Measurements from ENCODE around the gene DCLK1.

DCLK1 gene

DNA sequence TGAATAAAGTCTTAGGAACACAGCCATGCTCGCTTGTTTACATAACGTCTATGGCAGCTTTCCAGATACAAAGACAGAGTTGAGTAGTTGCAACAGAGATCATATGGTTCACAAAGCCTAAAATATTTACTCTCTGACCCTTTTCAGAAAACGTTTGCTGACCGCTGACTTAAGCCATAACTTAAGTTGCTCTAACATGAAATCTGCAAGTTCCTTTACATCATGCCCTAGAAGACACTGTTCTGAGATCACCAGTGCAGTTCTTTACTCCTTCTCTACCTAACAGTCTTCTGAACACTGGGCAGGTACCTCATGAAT, 166.4 kb downstream of the DCLK1 start:
- Histone ChIP-seq H3K4me3 (ENCODE audit: low read depth in 1 of 5, low read length in 5 of 5) (no peak overlapping the region), H3K27ac (ENCODE audit: low read depth, low read length) (peak overlapping the region; percentile 85), H3K9ac (ENCODE audit: low read length in 5 of 5) (peak overlapping the region in 2 of 5 donors; percentile 5 to 49), H3K9me3 (ENCODE audit: control insufficient read depth in 5 of 5, low read length in 5 of 5) (peaks cover 0 to 4% (median 0%) of the 10 kb centered on the region in 5 donors), H3K36me3 (ENCODE audit: control insufficient read depth in 5 of 5, insufficient read depth in 5 of 5, low read length in 5 of 5) (no peaks in the 10 kb centered on the region), H3K4me1 (ENCODE audit: control insufficient read depth in 5 of 5, insufficient read depth in 5 of 5, low read length in 5 of 5) (peaks cover 8 to 30% (median 21%) of the 10 kb centered on the region in 5 donors), H3K27me3 (ENCODE audit: control insufficient read depth in 5 of 5, insufficient read depth in 4 of 5, low read length in 5 of 5) (no peaks in the 10 kb centered on the region)

DNA sequence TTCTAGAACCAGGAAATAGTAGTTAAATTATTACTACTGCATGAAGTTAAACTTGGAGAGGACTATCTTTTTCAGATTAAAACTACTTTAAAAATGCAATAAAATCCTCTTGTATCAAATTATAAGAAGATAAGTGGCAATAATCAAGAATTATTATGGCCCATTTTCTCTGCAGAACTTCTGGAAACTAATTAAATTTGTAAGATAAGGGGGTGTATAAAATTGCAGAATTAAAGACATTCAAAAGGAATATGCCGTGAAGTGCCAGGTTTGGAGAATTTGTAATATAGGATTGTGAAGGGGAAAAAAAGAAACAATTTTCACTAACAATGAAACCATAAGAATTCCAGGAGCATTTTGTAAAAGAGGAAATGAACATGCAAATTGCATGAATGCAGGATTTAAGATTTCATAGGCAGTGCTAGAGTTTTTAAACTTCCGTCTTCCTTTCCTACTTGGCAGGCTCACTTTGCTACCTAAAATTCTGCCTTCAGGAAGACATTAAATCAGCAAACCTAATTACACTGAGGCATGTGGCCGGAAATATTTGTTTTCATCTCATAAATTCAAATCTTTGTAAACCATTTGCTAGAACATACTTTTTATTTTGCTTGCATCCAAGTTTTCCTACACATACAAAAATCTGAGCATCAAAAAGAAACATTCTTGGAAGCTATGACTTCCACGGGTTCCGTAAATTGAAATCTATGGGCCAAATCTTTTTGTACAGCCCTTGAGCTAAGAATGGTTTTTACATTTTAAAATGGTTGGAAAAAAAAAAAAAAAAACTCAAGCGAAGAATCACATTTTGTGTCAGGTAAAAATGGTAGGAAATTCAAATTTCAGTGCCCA, 166.9 kb downstream of the DCLK1 start:
- Histone ChIP-seq H3K4me1 (ENCODE audit: control insufficient read depth in 5 of 5, insufficient read depth in 5 of 5, low read length in 5 of 5) (peaks cover 8 to 34% (median 27%) of the 10 kb centered on the region in 5 donors), H3K9ac (ENCODE audit: low read length in 5 of 5) (peak overlapping the region in 1 of 5 donors; percentile 5), H3K36me3 (ENCODE audit: control insufficient read depth in 5 of 5, insufficient read depth in 5 of 5, low read length in 5 of 5) (no peaks in the 10 kb centered on the region), H3K27me3 (ENCODE audit: control insufficient read depth in 5 of 5, insufficient read depth in 4 of 5, low read length in 5 of 5) (no peaks in the 10 kb centered on the region), H3K9me3 (ENCODE audit: control insufficient read depth in 5 of 5, low read length in 5 of 5) (peaks cover 0 to under 1% (median 0%) of the 10 kb centered on the region in 5 donors), H3K4me3 (ENCODE audit: low read depth in 1 of 5, low read length in 5 of 5) (peak overlapping the region in 1 of 5 donors; percentile 19), H3K27ac (ENCODE audit: low read depth, low read length) (peak overlapping the region; percentile 85)

DNA sequence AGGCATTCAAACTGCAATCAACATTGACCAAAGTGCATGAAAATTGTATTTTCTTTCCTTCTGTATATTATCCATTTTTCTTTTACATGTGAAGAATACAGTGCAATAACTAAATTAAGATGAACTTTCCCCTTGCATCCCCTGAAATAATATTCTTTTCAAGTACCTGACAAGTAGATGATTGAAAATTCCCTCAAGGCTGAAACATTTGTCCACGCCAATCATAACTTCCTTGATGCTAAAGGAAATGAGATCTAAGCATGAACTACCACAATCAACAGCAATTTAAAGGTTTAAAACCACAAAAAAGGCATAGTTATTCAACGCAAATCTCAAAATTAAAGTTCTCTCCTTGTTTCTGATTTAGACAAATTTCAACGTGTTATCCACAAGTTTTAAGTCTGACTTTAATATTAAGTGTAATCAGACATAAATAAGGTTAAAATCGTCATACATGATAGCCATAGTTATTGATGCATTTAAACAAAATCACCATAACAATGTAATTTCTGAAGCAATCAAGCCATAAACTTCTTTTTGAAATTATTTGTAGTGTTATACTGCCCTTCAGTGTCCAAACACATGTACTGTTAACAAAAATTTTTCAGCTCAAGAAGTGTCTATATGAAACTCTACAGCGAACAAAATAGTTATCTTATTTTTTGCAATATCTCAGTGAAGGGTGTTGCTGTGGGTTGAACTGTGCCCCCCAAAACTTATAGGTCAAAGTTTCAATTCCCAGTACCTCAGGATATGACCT, 169.5 kb downstream of the DCLK1 start:
- no peaks in the 10 kb centered on the region for H3K27me3 ChIP-seq (ENCODE audit: control insufficient read depth in 5 of 5, insufficient read depth in 4 of 5, low read length in 5 of 5)
- H3K9me3 ChIP-seq (ENCODE audit: control insufficient read depth in 5 of 5, low read length in 5 of 5) = no peaks in the 10 kb centered on the region
- H3K36me3 ChIP-seq (ENCODE audit: control insufficient read depth in 5 of 5, insufficient read depth in 5 of 5, low read length in 5 of 5) = no peaks in the 10 kb centered on the region
- no peak overlapping the region for H3K9ac ChIP-seq (ENCODE audit: low read length in 5 of 5)
- H3K4me1 ChIP-seq (ENCODE audit: control insufficient read depth in 5 of 5, insufficient read depth in 5 of 5, low read length in 5 of 5) = peaks cover 9 to 54% (median 37%) of the 10 kb centered on the region in 5 donors
- H3K27ac ChIP-seq (ENCODE audit: low read depth, low read length) = peak overlapping the region; percentile 59
- H3K4me3 ChIP-seq (ENCODE audit: low read depth in 1 of 5, low read length in 5 of 5) = no peak overlapping the region

DNA sequence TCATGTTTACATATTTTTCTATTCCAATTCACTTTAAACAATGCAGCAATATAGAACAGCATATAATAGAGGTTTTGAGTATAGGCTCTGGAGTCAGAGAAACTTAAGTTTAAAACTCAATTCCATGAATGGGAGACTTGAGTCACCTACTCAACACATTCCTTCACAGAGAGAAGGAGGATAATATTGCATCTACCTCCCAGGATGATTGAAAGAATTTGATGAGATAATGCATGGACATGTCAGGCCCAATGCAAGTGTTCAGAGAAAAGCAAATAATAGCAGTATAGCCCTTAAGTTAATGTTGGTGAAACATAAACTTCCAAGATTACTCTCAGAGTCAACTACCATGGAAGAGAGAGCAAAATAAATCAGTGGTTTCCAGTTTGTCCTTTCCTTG, 170.2 kb downstream of the DCLK1 start:
- Histone ChIP-seq H3K4me1 (ENCODE audit: control insufficient read depth in 5 of 5, insufficient read depth in 5 of 5, low read length in 5 of 5) (peaks cover 8 to 54% (median 37%) of the 10 kb centered on the region in 5 donors), H3K27ac (ENCODE audit: low read depth, low read length) (peak overlapping the region; percentile 59), H3K36me3 (ENCODE audit: control insufficient read depth in 5 of 5, insufficient read depth in 5 of 5, low read length in 5 of 5) (no peaks in the 10 kb centered on the region), H3K9ac (ENCODE audit: low read length in 5 of 5) (no peak overlapping the region), H3K27me3 (ENCODE audit: control insufficient read depth in 5 of 5, insufficient read depth in 4 of 5, low read length in 5 of 5) (no peaks in the 10 kb centered on the region), H3K4me3 (ENCODE audit: low read depth in 1 of 5, low read length in 5 of 5) (no peak overlapping the region), H3K9me3 (ENCODE audit: control insufficient read depth in 5 of 5, low read length in 5 of 5) (no peaks in the 10 kb centered on the region)

DNA sequence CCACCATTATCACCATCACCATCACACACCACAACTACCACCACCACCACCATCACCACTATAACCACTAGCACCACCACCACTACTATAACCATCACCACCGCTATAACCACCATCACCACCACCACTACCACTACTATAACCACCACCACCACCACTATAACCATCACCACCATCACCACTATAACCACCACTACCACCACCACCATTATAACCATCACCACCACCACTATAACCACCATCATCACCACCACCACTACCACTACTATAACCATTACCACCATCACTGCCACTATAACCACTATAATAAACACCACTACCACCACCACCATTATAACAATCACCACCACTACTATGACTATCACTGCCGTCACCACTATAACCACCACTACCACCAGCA, 173.2 kb downstream of the DCLK1 start:
- no peak overlapping the region for H3K4me3 ChIP-seq (ENCODE audit: low read depth in 1 of 5, low read length in 5 of 5)
- no peaks in the 10 kb centered on the region for H3K9me3 ChIP-seq (ENCODE audit: control insufficient read depth in 5 of 5, low read length in 5 of 5)
- no peaks in the 10 kb centered on the region for H3K36me3 ChIP-seq (ENCODE audit: control insufficient read depth in 5 of 5, insufficient read depth in 5 of 5, low read length in 5 of 5)
- H3K27me3 ChIP-seq (ENCODE audit: control insufficient read depth in 5 of 5, insufficient read depth in 4 of 5, low read length in 5 of 5) = no peaks in the 10 kb centered on the region
- peaks cover 2 to 41% (median 23%) of the 10 kb centered on the region in 5 donors for H3K4me1 ChIP-seq (ENCODE audit: control insufficient read depth in 5 of 5, insufficient read depth in 5 of 5, low read length in 5 of 5)
- H3K27ac ChIP-seq (ENCODE audit: low read depth, low read length) = peak overlapping the region; percentile 47
- H3K9ac ChIP-seq (ENCODE audit: low read length in 5 of 5) = no peak overlapping the region

DNA sequence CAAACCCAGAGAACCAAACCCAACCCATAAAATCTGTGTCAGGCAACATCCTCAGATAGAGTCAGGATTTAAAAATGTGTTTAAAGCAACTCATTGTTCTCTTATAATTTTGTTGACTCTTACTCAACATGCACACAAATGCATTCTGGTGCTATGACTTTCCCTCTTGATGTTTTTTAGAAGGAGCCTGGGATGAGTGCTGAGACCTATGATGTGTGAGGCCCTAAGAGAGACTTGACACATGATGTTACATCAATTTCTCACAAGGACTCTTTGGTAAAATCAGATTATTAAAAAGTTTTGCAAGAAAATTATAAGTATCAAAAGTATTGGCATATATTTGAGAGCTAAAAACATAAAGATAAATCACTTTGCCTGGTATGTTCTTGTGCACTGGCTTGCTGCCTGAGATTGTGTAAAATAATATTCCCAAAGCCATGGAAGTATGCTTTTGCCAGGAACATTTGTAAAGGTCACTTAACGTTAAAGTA, 173.9 kb downstream of the DCLK1 start:
- Histone ChIP-seq H3K4me3 (ENCODE audit: low read depth in 1 of 5, low read length in 5 of 5) (no peak overlapping the region), H3K4me1 (ENCODE audit: control insufficient read depth in 5 of 5, insufficient read depth in 5 of 5, low read length in 5 of 5) (peaks cover 2 to 41% (median 23%) of the 10 kb centered on the region in 5 donors), H3K9ac (ENCODE audit: low read length in 5 of 5) (no peak overlapping the region), H3K36me3 (ENCODE audit: control insufficient read depth in 5 of 5, insufficient read depth in 5 of 5, low read length in 5 of 5) (no peaks in the 10 kb centered on the region), H3K27ac (ENCODE audit: low read depth, low read length) (peak overlapping the region; percentile 47), H3K27me3 (ENCODE audit: control insufficient read depth in 5 of 5, insufficient read depth in 4 of 5, low read length in 5 of 5) (no peaks in the 10 kb centered on the region), H3K9me3 (ENCODE audit: control insufficient read depth in 5 of 5, low read length in 5 of 5) (no peaks in the 10 kb centered on the region)

DNA sequence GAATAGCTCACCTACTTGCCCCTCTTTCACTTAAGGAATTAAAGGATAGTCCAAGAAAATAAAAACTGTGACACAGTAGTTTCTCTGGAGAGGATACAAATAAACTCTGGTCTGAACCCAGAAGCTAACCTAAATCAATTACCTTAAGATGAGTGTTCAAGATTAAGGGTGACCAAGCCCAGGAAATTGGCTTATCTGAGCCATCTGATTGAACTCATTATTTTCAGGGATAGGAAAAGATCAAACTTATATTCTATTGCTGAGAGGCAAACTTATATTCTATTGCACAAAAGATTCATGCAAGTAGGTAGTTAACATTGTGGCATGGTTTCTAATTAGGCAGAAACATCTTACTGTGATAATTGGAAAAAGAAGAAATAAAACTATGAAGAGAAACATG, 175.1 kb downstream of the DCLK1 start:
- Histone ChIP-seq H3K4me3 (ENCODE audit: low read depth in 1 of 5, low read length in 5 of 5) (no peak overlapping the region), H3K9ac (ENCODE audit: low read length in 5 of 5) (no peak overlapping the region), H3K9me3 (ENCODE audit: control insufficient read depth in 5 of 5, low read length in 5 of 5) (no peaks in the 10 kb centered on the region), H3K27ac (ENCODE audit: low read depth, low read length) (no peak overlapping the region), H3K36me3 (ENCODE audit: control insufficient read depth in 5 of 5, insufficient read depth in 5 of 5, low read length in 5 of 5) (no peaks in the 10 kb centered on the region), H3K4me1 (ENCODE audit: control insufficient read depth in 5 of 5, insufficient read depth in 5 of 5, low read length in 5 of 5) (peaks cover 2 to 38% (median 23%) of the 10 kb centered on the region in 5 donors), H3K27me3 (ENCODE audit: control insufficient read depth in 5 of 5, insufficient read depth in 4 of 5, low read length in 5 of 5) (no peaks in the 10 kb centered on the region)

DNA sequence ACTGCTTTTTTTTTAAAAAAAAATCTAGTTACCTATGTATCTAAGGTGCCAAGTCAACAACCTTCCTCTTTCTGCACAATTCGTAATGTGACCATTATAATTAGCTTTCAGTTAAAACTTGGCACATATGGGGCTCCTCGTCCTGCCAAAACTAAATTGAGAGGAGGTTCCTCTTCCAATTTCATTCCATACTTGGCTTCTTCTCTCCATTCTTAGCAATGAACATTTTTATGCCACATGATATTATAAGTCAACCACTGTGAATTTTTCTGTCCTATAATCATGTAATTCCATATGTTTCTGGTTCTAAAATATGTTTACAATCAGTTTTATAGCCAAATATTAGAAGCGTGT, 177.0 kb downstream of the DCLK1 start:
- H3K27me3 ChIP-seq (ENCODE audit: control insufficient read depth in 5 of 5, insufficient read depth in 4 of 5, low read length in 5 of 5) = no peaks in the 10 kb centered on the region
- no peak overlapping the region for H3K4me3 ChIP-seq (ENCODE audit: low read depth in 1 of 5, low read length in 5 of 5)
- H3K9ac ChIP-seq (ENCODE audit: low read length in 5 of 5) = no peak overlapping the region
- H3K4me1 ChIP-seq (ENCODE audit: control insufficient read depth in 5 of 5, insufficient read depth in 5 of 5, low read length in 5 of 5) = peaks cover 2 to 26% (median 11%) of the 10 kb centered on the region in 5 donors
- no peaks in the 10 kb centered on the region for H3K9me3 ChIP-seq (ENCODE audit: control insufficient read depth in 5 of 5, low read length in 5 of 5)
- no peak overlapping the region for H3K27ac ChIP-seq (ENCODE audit: low read depth, low read length)
- H3K36me3 ChIP-seq (ENCODE audit: control insufficient read depth in 5 of 5, insufficient read depth in 5 of 5, low read length in 5 of 5) = no peaks in the 10 kb centered on the region

DNA sequence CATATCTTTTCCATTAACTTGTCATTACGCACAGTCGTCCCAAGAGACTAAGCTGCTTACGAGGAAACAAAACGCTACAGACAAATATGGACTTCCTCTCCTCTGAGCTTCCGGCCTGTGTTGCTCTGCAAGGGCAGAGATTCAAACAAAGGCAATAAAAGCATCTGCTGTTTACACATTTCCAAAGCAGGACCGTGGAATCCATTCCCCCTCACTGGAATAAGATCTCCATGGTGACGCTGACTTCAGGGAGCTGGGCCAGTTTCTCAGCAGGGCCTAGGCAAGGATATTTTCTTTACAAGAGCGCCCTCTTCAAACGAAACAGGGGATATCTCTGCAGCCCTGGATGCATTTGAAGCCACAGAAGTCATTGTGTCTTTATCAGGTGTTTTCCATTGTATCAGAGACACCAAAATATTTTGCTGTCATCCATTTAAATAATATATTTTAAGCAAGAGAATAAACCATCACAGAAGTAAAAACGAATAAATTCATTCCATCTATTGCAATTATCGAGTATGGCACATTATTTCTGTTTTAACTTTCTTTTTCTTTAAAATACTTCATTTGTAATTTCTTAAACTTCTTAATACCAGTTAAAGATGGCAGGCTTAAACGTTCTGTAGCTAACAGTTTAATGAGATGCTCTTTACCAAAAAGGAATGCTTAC, 177.5 kb downstream of the DCLK1 start:
- no peaks in the 10 kb centered on the region for H3K9me3 ChIP-seq (ENCODE audit: control insufficient read depth in 5 of 5, low read length in 5 of 5)
- H3K36me3 ChIP-seq (ENCODE audit: control insufficient read depth in 5 of 5, insufficient read depth in 5 of 5, low read length in 5 of 5) = no peaks in the 10 kb centered on the region
- H3K27me3 ChIP-seq (ENCODE audit: control insufficient read depth in 5 of 5, insufficient read depth in 4 of 5, low read length in 5 of 5) = no peaks in the 10 kb centered on the region
- H3K4me3 ChIP-seq (ENCODE audit: low read depth in 1 of 5, low read length in 5 of 5) = peak overlapping the region in 2 of 5 donors; percentile 26 to 33
- no peak overlapping the region for H3K27ac ChIP-seq (ENCODE audit: low read depth, low read length)
- peaks cover 2 to 22% (median 7%) of the 10 kb centered on the region in 5 donors for H3K4me1 ChIP-seq (ENCODE audit: control insufficient read depth in 5 of 5, insufficient read depth in 5 of 5, low read length in 5 of 5)
- no peak overlapping the region for H3K9ac ChIP-seq (ENCODE audit: low read length in 5 of 5)
